Measurements from ENCODE around the gene ABI3. TPM values are rescaled to one million over a fixed set of nuclear protein-coding genes. Genes with fewer than 3 reads are reported as not detected.
"Not testable (repeated sequence)": the region's sequence is repeated elsewhere in the genome, so short reads cannot be mapped to it uniquely, and the experiment has no call there.

Gene ABI3, protein sequence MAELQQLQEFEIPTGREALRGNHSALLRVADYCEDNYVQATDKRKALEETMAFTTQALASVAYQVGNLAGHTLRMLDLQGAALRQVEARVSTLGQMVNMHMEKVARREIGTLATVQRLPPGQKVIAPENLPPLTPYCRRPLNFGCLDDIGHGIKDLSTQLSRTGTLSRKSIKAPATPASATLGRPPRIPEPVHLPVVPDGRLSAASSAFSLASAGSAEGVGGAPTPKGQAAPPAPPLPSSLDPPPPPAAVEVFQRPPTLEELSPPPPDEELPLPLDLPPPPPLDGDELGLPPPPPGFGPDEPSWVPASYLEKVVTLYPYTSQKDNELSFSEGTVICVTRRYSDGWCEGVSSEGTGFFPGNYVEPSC
- 20.2 and 29.9 TPM in 2 replicates for total RNA-seq (2014; rRNA removed; shearing (Covaris generic); ENCODE audit: low replicate concordance)

DNA sequence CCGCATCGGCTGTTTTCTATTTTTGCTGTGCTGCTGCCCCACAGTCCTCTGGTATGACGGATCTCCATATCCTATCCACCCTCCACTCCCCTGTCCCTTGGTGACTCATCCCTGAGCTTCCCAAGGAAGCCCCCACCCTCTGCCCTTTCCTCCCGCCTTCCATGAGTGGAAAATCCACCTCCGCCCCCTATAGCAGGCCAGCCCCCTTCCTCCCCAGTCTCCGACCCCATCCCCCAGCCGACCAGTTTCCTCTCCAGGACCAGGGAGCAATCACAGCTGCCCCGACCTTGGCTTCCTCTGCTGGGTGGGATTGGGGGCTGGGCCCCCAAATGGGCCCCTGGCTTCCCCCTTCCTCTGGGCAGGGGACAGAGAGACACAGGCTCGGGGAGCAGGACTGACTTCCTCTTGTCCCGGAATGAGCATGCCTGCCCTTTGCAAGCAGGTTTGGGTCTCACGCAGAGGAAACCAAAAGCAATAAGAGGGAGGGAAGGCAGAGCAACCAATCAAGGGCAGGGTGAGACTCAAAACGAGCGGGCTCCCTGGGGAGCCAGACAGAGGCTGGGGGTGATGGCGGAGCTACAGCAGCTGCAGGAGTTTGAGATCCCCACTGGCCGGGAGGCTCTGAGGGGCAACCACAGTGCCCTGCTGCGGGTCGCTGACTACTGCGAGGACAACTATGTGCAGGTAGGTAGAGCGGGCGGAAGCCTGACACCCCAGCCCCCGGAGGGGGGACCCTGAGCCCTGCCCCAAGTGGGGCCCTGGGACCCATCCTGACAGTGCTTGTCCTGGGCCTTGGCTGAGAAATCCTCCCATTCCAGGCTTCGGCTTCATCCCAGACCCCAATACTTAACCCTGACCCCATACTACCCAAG, at the start of gene ABI3, which contains the start of gene GNGT2:
Gene ABI3 (plus strand): TSS at position 550 of the 872 bp plus-strand sequence. CDS start 18 bp downstream, at position 568.
Gene GNGT2 (minus strand): TSS at position 417 of the 872 bp plus-strand sequence. CDS start 3,152 bp downstream, outside the sequence.
- Histone ChIP-seq H3K27ac (ENCODE audit: low read length) (peak within 1 kb of the TSS; percentile 91), H3K4me2 (ENCODE audit: low read depth, low read length, poor library complexity, severe bottlenecking) (peak within 1 kb of the TSS; percentile 95), H3K36me3 (ENCODE audit: insufficient read depth, low read length) (0 out of 2 replicates have a peak, but pooled peaks cover 3% of the 10 kb centered on the region), H4K20me1 (ENCODE audit: insufficient read depth, low read depth, low read length) (no peaks in the 10 kb centered on the region), H3K9ac (ENCODE audit: low read length) (peak within 1 kb of the TSS; percentile 89), H3K9me2 (replicated peaks; ENCODE audit: insufficient read depth, low read length) (no peaks in the 10 kb centered on the region), H2AFZ (ENCODE audit: low read length) (no peak within 1 kb of the TSS), H3K9me3 (ENCODE audit: low read length) (no peaks in the 10 kb centered on the region), H3K4me3 (ENCODE audit: low read length) (peak within 1 kb of the TSS; percentile 89), H3K79me2 (ENCODE audit: low read length) (peaks cover 58% of the 10 kb centered on the region), H3K27me3 (ENCODE audit: low read length) (no peaks in the 10 kb centered on the region), H3K4me1 (ENCODE audit: low read length) (peaks cover 60% of the 10 kb centered on the region)
- DNase-seq: peak; percentile 97

DNA sequence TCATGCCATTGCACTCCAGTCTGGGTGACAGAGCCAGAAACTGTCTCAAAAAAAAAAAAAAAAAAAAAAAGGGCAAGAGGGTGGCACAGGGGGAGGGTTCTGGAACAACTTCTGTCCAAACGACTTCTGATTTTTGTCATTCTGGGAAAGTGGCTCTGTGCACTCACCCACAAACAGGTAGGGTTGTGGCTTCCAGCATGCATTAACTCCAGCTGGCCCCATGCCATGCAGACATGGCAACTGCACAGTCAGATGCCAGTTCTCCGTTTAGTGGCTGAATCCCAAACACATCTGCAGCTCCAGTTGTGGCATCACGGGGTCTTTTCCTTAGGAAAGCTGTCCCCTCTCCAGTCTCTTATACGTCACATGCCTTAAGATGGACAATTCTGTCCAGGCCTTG, 47.6 kb upstream of the ABI3 start:
- Histone ChIP-seq H3K9me3 (ENCODE audit: low read length) (no peaks in the 10 kb centered on the region), H4K20me1 (ENCODE audit: insufficient read depth, low read depth, low read length) (no peaks in the 10 kb centered on the region), H3K9ac (ENCODE audit: low read length) (no peak overlapping the region)

DNA sequence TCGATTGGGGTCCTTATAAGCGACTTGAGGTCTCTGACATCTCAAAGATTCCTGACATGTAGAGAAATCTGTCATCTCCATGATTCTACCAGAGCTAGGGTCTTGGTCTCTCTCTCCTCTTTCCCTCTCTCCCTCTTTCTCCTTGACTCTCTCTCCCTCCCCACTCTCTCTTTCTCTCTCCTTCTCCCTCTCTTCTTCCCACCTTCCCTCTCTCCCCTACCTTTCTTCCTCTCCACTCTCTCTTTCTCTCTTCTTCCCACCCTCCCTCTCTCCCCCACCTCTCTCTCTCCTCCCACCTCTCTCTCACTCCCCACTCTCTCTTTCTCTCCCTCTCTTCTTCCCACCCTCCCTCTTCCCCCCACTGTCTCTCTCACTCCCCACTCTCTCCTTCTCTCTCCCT, 45.4 kb upstream of the ABI3 start:
- Histone ChIP-seq H3K4me3 (ENCODE audit: low read length) (no peak overlapping the region), H3K36me3 (ENCODE audit: insufficient read depth, low read length) (no peaks in the 10 kb centered on the region), H3K9me2 (replicated peaks; ENCODE audit: insufficient read depth, low read length) (no peaks in the 10 kb centered on the region), H4K20me1 (ENCODE audit: insufficient read depth, low read depth, low read length) (no peaks in the 10 kb centered on the region), H3K27me3 (ENCODE audit: low read length) (no peaks in the 10 kb centered on the region), H3K4me2 (ENCODE audit: low read depth, low read length, poor library complexity, severe bottlenecking) (no peak overlapping the region), H3K27ac (ENCODE audit: low read length) (no peak overlapping the region), H2AFZ (ENCODE audit: low read length) (no peak overlapping the region), H3K9me3 (ENCODE audit: low read length) (no peaks in the 10 kb centered on the region), H3K9ac (ENCODE audit: low read length) (no peak overlapping the region), H3K79me2 (ENCODE audit: low read length) (no peaks in the 10 kb centered on the region), H3K4me1 (ENCODE audit: low read length) (no peaks in the 10 kb centered on the region)
- no peak for DNase-seq

More for the DNA sequence above, 47.6 kb upstream of the ABI3 start:
- no peak overlapping the region for H3K4me3 ChIP-seq (ENCODE audit: low read length)
- no peak overlapping the region for H3K4me2 ChIP-seq (ENCODE audit: low read depth, low read length, poor library complexity, severe bottlenecking)
- DNase-seq: no peak
- no peaks in the 10 kb centered on the region for H3K79me2 ChIP-seq (ENCODE audit: low read length)
- H3K27me3 ChIP-seq (ENCODE audit: low read length): no peaks in the 10 kb centered on the region
- H3K36me3 ChIP-seq (ENCODE audit: insufficient read depth, low read length): no peaks in the 10 kb centered on the region
- no peaks in the 10 kb centered on the region for H3K4me1 ChIP-seq (ENCODE audit: low read length)
- no peak overlapping the region for H2AFZ ChIP-seq (ENCODE audit: low read length)
- H3K27ac ChIP-seq (ENCODE audit: low read length): no peak overlapping the region
- H3K9me2 ChIP-seq (replicated peaks; ENCODE audit: insufficient read depth, low read length): no peaks in the 10 kb centered on the region

DNA sequence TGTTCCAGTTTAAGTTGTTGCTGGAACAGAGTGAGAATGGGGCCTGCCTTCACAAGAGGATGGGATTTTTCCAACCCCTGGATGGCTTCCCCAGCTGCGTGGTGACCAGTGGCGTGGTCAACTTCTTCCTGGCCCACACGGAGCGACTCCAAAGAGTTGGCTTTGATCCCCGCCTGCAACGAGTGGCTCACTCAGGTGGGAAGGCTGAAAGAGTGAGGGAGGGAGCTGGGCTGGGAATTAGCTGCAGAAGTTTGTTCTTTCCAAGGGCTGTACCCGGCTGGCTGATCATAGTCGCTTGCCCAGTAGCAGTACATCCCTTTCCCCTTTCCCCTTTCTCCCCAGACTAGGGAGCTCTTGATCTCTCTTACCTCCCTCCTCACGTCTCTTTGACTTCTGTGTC, 41.8 kb upstream of the ABI3 start:
- Histone ChIP-seq H3K9me2 (replicated peaks; ENCODE audit: insufficient read depth, low read length) (no peaks in the 10 kb centered on the region), H3K4me1 (ENCODE audit: low read length) (no peaks in the 10 kb centered on the region), H3K9ac (ENCODE audit: low read length) (no peak overlapping the region), H3K36me3 (ENCODE audit: insufficient read depth, low read length) (no peaks in the 10 kb centered on the region), H3K4me3 (ENCODE audit: low read length) (no peak overlapping the region), H3K27ac (ENCODE audit: low read length) (no peak overlapping the region), H3K4me2 (ENCODE audit: low read depth, low read length, poor library complexity, severe bottlenecking) (no peak overlapping the region), H3K79me2 (ENCODE audit: low read length) (no peaks in the 10 kb centered on the region), H3K9me3 (ENCODE audit: low read length) (no peaks in the 10 kb centered on the region), H3K27me3 (ENCODE audit: low read length) (no peaks in the 10 kb centered on the region), H2AFZ (ENCODE audit: low read length) (no peak overlapping the region), H4K20me1 (ENCODE audit: insufficient read depth, low read depth, low read length) (no peaks in the 10 kb centered on the region)
- DNase-seq: no peak

DNA sequence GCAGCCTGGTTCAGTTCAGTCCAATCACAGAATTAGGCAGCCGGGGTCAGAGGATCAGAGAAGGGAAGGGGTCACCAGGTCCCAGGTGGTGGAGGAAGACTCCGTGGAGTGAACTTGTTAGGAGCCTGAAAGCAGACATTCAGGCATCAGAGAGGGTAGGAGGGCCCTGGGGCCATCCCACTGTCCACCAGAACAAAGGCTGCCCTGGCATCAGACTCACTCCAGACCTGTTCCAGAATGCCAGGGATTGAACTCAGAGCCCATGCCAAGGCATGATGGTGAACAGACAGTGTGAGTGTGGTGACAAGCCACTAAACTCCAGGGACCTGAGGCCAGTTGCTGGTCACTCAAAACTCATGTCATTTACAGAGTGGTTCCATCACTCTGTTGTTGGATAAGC, 40.3 kb upstream of the ABI3 start:
- H4K20me1 ChIP-seq (ENCODE audit: insufficient read depth, low read depth, low read length): no peaks in the 10 kb centered on the region
- no peaks in the 10 kb centered on the region for H3K9me3 ChIP-seq (ENCODE audit: low read length)
- H3K4me3 ChIP-seq (ENCODE audit: low read length): no peak overlapping the region
- H3K36me3 ChIP-seq (ENCODE audit: insufficient read depth, low read length): no peaks in the 10 kb centered on the region
- H3K27me3 ChIP-seq (ENCODE audit: low read length): no peaks in the 10 kb centered on the region
- no peaks in the 10 kb centered on the region for H3K9me2 ChIP-seq (replicated peaks; ENCODE audit: insufficient read depth, low read length)
- no peak overlapping the region for H3K4me2 ChIP-seq (ENCODE audit: low read depth, low read length, poor library complexity, severe bottlenecking)
- no peak for DNase-seq
- no peak overlapping the region for H3K9ac ChIP-seq (ENCODE audit: low read length)
- no peak overlapping the region for H3K27ac ChIP-seq (ENCODE audit: low read length)
- no peaks in the 10 kb centered on the region for H3K4me1 ChIP-seq (ENCODE audit: low read length)
- H3K79me2 ChIP-seq (ENCODE audit: low read length): no peaks in the 10 kb centered on the region
- H2AFZ ChIP-seq (ENCODE audit: low read length): no peak overlapping the region

DNA sequence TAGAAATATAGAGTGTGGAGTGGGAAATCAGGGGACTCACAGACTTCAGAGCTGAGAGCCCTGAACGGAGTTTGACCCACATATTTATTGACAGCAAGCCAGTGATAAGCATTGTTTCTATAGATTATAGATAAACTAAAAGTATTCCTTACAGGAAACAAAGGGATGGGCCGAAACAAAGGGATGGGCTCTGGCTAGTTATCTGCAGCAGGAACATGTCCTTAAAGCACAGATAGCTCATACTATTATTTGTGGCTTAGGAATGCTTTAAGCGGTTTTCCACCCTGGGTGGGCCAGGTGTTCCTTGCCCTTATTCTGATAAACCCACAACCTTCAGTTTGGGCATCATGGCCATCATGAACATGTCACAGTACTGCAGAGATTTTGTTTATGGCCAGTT, 39.8 kb upstream of the ABI3 start:
- H3K36me3 ChIP-seq (ENCODE audit: insufficient read depth, low read length); H3K9me3 ChIP-seq (ENCODE audit: low read length); H2AFZ ChIP-seq (ENCODE audit: low read length); H3K9ac ChIP-seq (ENCODE audit: low read length); H4K20me1 ChIP-seq (ENCODE audit: insufficient read depth, low read depth, low read length); H3K9me2 ChIP-seq (replicated peaks; ENCODE audit: insufficient read depth, low read length); H3K4me3 ChIP-seq (ENCODE audit: low read length); H3K27ac ChIP-seq (ENCODE audit: low read length); DNase-seq; H3K4me1 ChIP-seq (ENCODE audit: low read length); H3K79me2 ChIP-seq (ENCODE audit: low read length); H3K4me2 ChIP-seq (ENCODE audit: low read depth, low read length, poor library complexity, severe bottlenecking); H3K27me3 ChIP-seq (ENCODE audit: low read length): not testable (repeated sequence)

DNA sequence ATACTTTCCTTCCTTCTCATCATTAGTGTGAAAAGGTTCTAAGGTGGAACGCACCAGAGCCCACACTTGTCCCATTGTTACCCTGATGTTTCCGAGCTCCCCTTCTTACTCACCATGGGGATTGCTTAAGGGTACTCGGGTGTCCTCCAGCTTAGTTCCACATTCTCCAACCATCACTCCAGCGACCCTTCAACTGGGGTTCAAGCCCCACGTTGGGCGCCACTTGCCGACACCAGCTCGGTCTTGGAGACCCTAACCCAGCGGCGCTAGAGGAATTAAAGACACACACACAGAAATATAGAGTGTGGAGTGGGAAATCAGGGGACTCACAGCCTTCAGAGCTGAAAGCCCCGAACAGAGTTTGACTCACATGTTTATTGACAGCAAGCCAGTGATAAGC, 34.5 kb upstream of the ABI3 start:
- not testable (repeated sequence) for H3K9ac ChIP-seq (ENCODE audit: low read length); H4K20me1 ChIP-seq (ENCODE audit: insufficient read depth, low read depth, low read length)

DNA sequence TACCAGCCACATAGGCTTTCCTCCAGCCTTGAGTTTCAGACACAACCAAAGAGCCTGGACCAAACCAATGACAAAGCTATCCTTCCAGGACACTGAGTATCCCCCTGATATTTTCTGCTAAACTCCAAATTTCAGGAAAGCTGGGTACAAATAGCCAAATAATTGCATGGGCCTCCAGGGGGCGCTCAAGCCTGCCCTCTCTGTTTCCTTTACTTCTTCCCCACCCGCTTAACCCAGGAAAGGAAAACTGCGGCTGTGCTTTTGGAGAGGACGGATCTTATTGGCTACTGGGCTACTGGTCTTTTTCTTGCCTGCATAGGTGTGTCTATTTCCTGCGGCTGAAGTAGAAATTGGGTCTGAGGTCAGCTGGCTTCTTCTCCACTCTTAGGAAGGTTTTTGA, 30.2 kb upstream of the ABI3 start:
- DNase-seq: peak; percentile 83
- no peak overlapping the region for H3K9ac ChIP-seq (ENCODE audit: low read length)
- no peaks in the 10 kb centered on the region; the same call in 1 of the 2 replicates for H3K27me3 ChIP-seq (ENCODE audit: low read length)
- H4K20me1 ChIP-seq (ENCODE audit: insufficient read depth, low read depth, low read length): no peaks in the 10 kb centered on the region
- no peaks in the 10 kb centered on the region for H3K36me3 ChIP-seq (ENCODE audit: insufficient read depth, low read length)
- H3K9me3 ChIP-seq (ENCODE audit: low read length): peaks cover 14% of the 10 kb centered on the region
- H3K4me1 ChIP-seq (ENCODE audit: low read length): peaks cover 24% of the 10 kb centered on the region
- no peak overlapping the region for H2AFZ ChIP-seq (ENCODE audit: low read length)
- H3K4me2 ChIP-seq (ENCODE audit: low read depth, low read length, poor library complexity, severe bottlenecking): no peak overlapping the region
- no peak overlapping the region for H3K4me3 ChIP-seq (ENCODE audit: low read length)
- no peaks in the 10 kb centered on the region for H3K9me2 ChIP-seq (replicated peaks; ENCODE audit: insufficient read depth, low read length)
- no peak overlapping the region for H3K27ac ChIP-seq (ENCODE audit: low read length)
- no peaks in the 10 kb centered on the region for H3K79me2 ChIP-seq (ENCODE audit: low read length)

More for the DNA sequence above, 34.5 kb upstream of the ABI3 start:
- not testable (repeated sequence) for H3K9me2 ChIP-seq (replicated peaks; ENCODE audit: insufficient read depth, low read length); H2AFZ ChIP-seq (ENCODE audit: low read length); H3K79me2 ChIP-seq (ENCODE audit: low read length); H3K27ac ChIP-seq (ENCODE audit: low read length); H3K4me3 ChIP-seq (ENCODE audit: low read length); H3K27me3 ChIP-seq (ENCODE audit: low read length); H3K4me2 ChIP-seq (ENCODE audit: low read depth, low read length, poor library complexity, severe bottlenecking); H3K4me1 ChIP-seq (ENCODE audit: low read length); H3K36me3 ChIP-seq (ENCODE audit: insufficient read depth, low read length); DNase-seq
- H3K9me3 ChIP-seq (ENCODE audit: low read length): peaks cover 12% of the 10 kb centered on the region

All from Karpas-422 (cell line).